ENCODE data around the gene SUMO2. TPM values are rescaled to one million over a fixed set of nuclear protein-coding genes. Genes with fewer than 3 reads are reported as not detected.

The SUMO2 gene
- total RNA-seq, 2 donors from 2014 or later = 45.7 to 58.1 TPM

GRCh38 chr17:75191584-75191983, 8.8 kb upstream of the SUMO2 start:
- DNase-seq (ENCODE audit: low spot score) = no peak
- H3K9me3 ChIP-seq = no peaks in the 10 kb centered on the region
- no peaks in the 10 kb centered on the region for H3K36me3 ChIP-seq
- H3K27ac ChIP-seq = no peak overlapping the region
- H3K4me1 ChIP-seq = no peaks in the 10 kb centered on the region
- no peak overlapping the region for H3K4me3 ChIP-seq
- TF ChIP-seq CTCF (IDR thresholded peaks at IDR 0.05) = no peak
- H3K27me3 ChIP-seq = no peaks in the 10 kb centered on the region

GRCh38 chr17:75188614-75189013, 5.9 kb upstream of the SUMO2 start:
- Histone ChIP-seq H3K9me3 (no peaks in the 10 kb centered on the region), H3K4me1 (peaks cover 0 to 2% of the 10 kb centered on the region in 2 donors), H3K4me3 (no peak overlapping the region), H3K27ac (no peak overlapping the region), H3K36me3 (no peaks in the 10 kb centered on the region), H3K27me3 (no peaks in the 10 kb centered on the region)
- no peak for TF ChIP-seq CTCF (IDR thresholded peaks at IDR 0.05)
- no peak for DNase-seq (ENCODE audit: low spot score)

DNA sequence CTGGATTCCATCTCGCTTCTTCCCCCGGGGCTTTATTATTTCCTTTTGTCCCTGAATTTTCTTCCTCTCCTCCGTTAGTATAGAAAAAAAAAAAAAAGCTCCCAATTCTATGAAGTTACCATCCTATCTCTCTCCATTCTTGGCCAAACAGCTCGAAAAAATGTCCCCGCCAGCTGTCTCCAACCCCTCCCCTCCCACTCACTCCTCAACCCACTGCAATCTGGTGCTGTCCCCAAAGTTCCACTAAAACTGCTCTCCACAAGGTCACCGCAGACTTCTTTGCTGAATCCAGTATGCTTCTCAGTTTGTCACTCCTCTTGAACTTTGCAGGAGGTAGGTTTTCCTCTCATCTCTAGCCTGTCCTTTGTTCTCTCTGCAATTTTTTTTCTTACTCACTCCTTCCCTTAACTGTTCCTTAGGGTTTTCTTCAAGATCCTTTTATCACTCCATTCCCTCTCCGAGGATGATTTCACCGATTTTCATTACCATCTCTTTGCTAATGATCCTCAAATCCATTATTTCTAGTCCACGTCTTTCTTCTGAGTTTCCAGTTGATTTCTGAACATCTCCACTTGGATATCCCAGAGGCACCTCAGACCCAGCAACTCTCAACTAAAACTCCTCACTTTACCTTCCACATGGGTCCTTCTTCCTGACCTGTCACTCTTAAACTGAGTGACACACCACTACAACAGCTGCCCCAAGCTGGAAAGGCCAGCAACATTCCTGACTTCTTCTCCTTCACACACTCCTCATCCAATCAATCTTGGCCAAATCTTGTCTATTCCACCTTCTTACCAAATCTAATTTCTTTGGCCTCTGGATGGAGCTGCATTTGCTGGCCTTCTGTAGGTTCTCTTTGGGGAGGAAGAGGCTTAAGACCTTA, 1.5 kb upstream of the SUMO2 start:
- Histone ChIP-seq H3K27ac (no peak overlapping the region), H3K9me3 (no peaks in the 10 kb centered on the region), H3K4me1 (peaks cover 0 to 29% of the 10 kb centered on the region in 2 donors), H3K4me3 (no peak overlapping the region), H3K27me3 (no peaks in the 10 kb centered on the region), H3K36me3 (peaks cover 5% of the 10 kb centered on the region)
- DNase-seq (ENCODE audit: low spot score) = no peak
- no peak for TF ChIP-seq CTCF (IDR thresholded peaks at IDR 0.05)

DNA sequence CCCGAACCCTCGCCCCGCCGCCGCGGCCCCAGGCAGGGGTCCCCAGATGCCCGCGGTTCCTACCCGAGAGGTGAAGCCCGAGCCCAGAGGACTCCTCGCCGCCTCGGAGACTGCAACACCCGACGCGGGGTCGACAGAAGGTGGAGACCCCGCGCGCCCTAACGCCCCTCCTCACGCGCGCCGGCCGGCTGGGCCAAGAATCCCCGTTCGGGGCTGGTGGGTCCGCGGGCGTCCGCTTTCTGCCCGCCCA, 515 bp downstream of the SUMO2 start:
- Histone ChIP-seq H3K27ac (peak overlapping the region; percentile 93 to 94), H3K9me3 (no peaks in the 10 kb centered on the region), H3K4me3 (peak overlapping the region; percentile 90 to 98), H3K36me3 (peaks cover 18% of the 10 kb centered on the region), H3K4me1 (peaks cover 0 to 29% of the 10 kb centered on the region in 2 donors), H3K27me3 (no peaks in the 10 kb centered on the region)
- TF ChIP-seq CTCF (IDR thresholded peaks at IDR 0.05) = no peak
- no peak for DNase-seq (ENCODE audit: low spot score)

- DNase-seq (ENCODE audit: low spot score) = no peak
- no peak for TF ChIP-seq CTCF (IDR thresholded peaks at IDR 0.05)
- H3K27ac ChIP-seq = peak overlapping the region; percentile 93 to 94
- H3K27me3 ChIP-seq = no peaks in the 10 kb centered on the region
- H3K4me1 ChIP-seq = peaks cover 0 to 29% of the 10 kb centered on the region in 2 donors
- no peaks in the 10 kb centered on the region for H3K9me3 ChIP-seq
- peak overlapping the region; percentile 90 to 98 for H3K4me3 ChIP-seq
- H3K36me3 ChIP-seq = peaks cover 19% of the 10 kb centered on the region
Measured at GRCh38 chr17:75181608-75182318, 996 bp downstream of the SUMO2 start.

Data from right atrium auricular region (tissue), 2 donors.